ENCODE results near the gene PRKRA.
"Not testable (repeated sequence)": the region's sequence is repeated elsewhere in the genome, so short reads cannot be mapped to it uniquely, and the experiment has no call there.

The PRKRA gene

GRCh38 chr2:178450774-178451525 is at the start of gene PRKRA, which contains the start of gene PJVK:
TSS of gene PRKRA (minus strand) at chr2:178451175. CDS start at chr2:178451030, 145 bp downstream.
TSS of gene PJVK (plus strand) at chr2:178451378. CDS start at chr2:178453410, 2,032 bp downstream.
- peak; percentile 87 for DNase-seq

GRCh38 chr2:178499640-178500039 is 48.7 kb upstream of the PRKRA start:
- DNase-seq: no peak

- no peak for DNase-seq
Observed at GRCh38 chr2:178498137-178498536, 47.2 kb upstream of the PRKRA start.

DNA sequence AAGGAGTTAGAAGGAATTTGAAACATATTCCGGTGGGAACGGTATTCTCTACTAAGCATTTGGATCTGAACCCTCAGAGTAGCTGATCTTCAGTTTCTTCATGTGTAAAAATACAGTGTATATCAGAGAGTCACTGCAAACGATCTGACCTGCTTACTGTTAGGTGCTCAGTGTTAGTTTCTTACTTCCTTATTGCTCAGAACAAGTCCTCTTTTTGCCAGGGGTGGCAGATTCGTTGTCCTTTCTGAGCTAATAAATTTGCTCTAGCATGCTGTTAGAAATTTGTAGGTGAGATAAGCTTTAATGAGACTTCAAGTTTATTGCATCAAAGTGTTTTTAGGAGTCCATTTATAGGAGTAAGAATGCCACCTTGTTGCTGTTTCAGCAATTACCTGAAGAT is 45.1 kb upstream of the PRKRA start:
- no peak for DNase-seq

GRCh38 chr2:178491612-178492011 is 40.6 kb upstream of the PRKRA start:
- no peak for DNase-seq

DNA sequence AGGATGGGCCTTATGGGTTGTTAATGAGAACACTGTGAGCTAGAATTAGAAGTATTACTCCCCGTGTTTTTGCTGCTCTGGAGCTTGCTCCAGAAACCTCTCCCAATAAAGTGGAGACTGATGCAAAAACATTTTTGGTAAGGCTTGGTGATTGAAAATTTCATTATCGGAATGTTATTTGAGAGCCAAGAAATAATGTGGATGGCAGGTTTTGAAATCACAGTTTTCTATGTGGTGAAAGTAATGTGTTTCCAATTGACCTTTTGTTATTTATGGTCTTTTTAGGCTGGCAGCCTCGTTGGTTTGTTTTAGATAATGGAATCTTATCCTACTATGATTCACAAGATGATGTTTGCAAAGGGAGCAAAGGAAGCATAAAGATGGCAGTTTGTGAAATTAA is 34.4 kb upstream of the PRKRA start:
- no peak for DNase-seq

DNA sequence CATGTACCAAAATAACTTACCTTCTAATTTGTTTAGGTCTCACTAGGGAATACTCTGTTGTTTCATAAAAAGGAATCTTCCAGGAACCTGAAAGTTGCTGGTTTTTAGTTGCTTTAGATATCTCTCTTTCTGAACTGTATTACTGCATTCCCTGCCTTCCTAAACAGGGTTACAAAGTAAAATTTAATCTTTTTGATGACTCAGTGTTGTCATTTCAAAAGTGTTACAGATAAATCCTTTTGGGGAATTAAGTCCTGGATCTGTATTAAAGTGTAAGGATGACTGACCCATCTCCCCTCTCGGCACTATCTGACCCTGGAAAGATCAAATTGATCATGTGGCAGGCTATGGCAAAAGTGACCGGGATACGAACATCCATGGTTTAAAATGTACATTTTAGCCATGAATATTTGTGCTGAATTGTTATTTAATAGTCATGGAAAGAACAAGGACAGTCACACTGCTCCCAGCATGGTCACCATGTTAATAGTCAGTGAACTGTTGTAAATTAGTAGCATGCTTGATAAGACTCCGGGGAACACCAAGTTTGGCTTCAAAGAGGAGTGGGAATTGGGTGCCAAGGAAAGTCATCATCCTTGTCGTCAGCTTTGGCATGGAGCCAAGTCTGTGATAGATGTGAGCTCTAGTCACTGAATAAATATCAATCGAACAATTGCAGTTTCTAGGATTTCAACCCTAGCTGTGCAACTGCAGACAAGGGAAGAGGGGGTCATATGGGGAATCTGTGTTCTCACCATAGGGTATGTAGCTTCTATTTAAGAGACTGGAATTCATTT is 33.5 kb upstream of the PRKRA start:
- DNase-seq: peak; percentile 62

GRCh38 chr2:178482437-178482836 is 31.5 kb upstream of the PRKRA start:
- peak; percentile 3 for DNase-seq

- peak; percentile 84 for DNase-seq
Observed at GRCh38 chr2:178480227-178481181, 29.5 kb upstream of the PRKRA start, which contains the start of gene PLEKHA3. TSS of gene PLEKHA3 (plus strand) at chr2:178480457. CDS start at chr2:178480870, 413 bp downstream.

- no peak for DNase-seq
Observed at GRCh38 chr2:178479758-178480226, 28.8 kb upstream of the PRKRA start.

DNA sequence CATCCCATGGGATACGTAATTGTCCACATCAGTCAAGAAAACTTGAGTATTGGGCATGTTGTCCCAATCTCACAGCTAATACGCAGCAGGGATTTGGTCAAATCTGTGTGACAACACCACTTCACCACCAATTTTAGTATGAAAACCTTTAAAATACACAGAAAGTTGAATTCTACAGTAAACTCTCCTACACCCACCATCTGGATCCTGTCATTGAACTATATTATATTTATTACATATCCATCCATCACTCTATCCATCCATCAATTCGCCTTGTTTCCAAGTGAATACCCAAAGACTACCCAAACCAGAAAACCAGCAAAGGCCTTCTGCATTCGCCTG is 28.3 kb upstream of the PRKRA start:
- no peak for DNase-seq

DNA sequence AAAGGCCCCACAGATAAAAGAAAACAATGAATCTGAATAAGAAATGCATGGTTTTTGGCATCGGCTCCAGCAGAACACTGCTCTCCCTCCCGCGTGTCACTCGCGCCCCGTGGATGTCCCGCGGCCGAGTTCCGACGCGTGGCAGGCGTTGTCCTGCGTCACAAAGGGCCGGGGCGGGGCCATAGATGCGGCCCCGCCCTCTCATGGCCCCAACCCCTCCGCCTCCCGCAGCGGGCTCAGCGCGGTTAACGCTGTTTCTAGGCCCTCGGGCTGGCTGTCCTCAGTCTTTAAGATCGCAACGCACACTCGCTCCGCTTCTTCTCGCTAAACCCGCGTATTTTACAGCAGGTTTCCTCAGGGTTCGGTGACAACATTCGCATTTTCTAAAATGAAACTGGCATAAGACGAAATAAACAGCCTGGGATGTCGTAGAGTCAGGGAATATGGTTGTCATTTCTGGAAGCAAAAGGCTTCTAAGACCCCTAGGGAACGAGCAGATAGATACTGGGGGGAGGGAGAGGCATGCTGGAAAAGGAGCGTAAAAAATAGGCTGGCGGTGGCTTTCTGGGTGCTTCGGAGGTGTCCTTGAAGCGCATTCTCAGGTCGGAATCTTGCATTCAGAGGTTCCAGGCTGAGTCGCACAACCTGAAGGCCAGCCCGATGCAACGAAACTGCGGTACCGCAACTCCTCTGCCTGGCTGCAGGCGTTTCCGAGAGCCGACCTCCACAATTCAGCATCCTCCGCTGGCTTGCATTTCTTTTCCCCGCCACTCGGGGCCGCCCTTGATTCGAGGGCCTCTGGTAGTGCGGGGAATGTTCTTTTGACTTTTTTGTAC is 27.7 kb upstream of the PRKRA start, which contains the start of gene FKBP7:
Gene FKBP7, minus strand, starts transcription at position 162 of the 836 bp plus-strand sequence. Its CDS starts 101 bp downstream, at position 61.
- peak; percentile 64 for DNase-seq

DNA sequence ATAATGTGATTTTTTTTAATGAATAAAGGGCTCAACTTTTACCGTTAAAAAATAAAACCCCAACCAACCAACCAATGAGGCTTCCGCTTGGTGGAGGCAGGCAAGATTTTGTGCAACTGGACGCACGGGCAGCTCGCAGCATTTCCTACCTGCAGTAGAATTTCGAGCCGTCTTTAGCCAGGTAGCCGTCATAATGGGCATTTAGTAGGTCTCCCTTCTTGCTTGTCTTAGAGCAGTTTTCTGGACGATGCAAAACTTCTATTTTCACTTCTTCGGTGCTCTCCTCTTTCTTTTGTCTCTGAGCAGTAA is 27.1 kb upstream of the PRKRA start:
- peak; percentile 18 for DNase-seq

DNA sequence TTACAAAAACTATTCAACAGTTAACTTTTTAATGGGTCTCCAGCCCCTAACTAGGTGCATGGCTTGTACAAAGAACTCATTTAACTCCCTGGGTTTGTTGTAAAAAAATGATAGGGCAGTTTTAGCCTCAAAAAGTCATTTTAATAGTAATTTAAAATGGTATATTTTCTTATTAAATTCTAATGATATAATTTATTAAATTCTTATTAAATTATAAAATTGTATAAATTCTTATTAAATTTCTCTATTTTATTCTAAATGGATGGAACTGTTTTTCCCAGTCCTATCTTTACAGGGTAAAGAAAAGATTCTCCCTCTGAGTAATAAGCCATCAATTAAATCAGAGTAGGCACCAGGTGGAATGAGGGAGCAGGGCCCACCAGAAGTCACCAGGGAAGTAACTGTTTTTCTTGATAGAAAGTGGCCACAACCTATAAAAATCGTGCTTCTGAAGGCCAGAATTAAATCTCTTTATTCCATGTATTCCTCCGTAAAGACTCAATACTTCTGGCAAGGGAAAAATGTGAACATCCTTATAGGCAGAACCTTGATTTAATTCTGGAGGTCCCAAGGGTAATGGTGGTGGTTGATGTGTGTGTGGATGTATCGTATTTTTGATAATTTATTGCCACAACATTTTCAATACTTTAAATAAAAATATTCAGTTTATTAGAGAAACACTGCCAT is 26.6 kb upstream of the PRKRA start:
- no peak for DNase-seq

GRCh38 chr2:178476477-178476876 is 25.5 kb upstream of the PRKRA start:
- no peak for DNase-seq

DNA sequence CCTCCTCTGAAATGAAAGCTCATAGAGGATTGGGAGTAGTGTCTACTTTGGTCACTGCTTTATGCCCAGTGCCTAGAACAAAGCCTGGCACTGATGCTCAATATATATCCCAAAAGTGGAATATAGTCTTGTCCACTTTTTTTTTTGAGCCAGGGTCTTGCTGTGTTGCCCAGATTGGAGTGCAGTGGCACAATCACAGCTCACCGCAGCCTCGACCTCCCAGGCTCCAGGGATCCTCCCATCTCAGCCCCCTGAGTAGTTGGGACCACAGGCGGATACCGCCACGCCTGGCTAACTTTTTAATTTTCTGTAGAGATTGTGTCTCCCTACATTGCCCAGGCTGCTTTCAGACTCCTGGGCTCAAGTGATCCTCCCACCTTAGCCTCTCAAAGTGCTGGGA is 23.6 kb upstream of the PRKRA start:
- DNase-seq: no peak

- DNase-seq: no peak
Observed at GRCh38 chr2:178473931-178474330, 23.0 kb upstream of the PRKRA start.

DNA sequence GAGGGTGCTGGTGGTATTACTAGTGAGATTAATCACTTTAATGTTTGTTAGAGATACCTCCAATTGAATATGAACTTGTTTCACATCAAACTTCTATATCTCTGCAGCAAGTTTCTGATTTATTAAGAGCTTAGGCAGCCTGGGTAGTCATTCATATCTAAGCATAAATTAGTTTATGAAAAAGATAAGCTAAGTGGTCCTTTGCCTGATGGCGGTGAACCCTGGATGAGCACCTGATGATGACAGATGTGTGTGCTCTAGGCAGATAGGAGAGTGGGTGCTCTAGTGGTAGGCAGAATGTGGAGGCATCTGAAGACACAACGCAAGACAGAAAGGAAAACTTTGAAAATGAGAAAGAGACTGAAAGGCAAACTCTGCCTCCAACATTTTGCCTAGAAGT is 22.4 kb upstream of the PRKRA start:
- no peak for DNase-seq

DNA sequence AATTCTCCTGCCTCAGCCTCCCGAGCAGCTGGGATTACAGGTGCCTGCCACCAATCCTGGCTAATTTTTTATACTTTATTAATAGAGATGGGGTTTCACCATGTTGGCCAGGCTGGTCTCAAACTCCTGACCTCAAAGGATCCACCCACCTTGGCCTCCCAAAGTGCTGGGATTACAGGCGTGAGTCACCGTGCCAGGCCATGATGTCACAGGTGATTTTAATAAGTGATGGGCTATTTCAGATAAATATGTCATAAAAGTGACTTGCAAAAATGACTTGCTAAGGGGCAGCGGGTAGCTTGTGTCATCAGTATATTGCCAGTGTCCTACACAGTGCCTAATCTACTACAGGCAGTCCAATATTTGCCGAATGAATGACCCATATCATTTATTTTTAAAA is 20.3 kb upstream of the PRKRA start:
- DNase-seq: not testable (repeated sequence)

DNA sequence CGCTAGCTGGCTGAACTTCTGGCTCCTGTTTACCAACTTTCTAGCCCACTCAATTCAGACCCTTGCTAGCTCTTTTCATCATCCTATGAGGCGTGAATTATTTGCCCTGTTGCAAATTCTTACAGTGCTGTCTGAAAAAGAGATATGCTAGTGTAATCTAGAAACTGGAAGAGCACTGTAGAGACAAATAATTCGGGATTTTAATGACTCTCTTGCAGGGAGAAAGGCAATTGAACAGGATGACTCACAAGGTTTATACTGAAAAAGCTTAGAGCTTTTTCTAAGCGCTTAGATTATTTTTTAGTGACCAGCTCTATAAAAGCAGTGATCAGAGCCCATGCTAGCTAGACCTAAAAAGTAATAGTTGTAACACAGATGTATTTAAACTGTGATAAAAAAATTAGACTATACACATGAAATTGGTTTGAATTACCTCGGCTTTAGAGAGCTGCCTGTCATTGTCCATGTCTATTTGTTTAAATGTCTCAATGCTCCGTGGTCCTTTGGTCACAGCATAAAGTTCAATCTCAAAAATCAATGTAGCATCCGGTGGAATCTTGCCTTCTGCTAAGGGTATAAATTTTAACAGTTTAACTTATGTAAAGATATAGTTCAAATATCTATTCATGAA is 18.4 kb upstream of the PRKRA start:
- DNase-seq: no peak

GRCh38 chr2:178457390-178457886 is 6.5 kb upstream of the PRKRA start:
- DNase-seq: no peak

All from DMS79 (cell line).